ENCODE results near the gene FGL2.
"Not testable (repeated sequence)": the region's sequence is repeated elsewhere in the genome, so short reads cannot be mapped to it uniquely, and the experiment has no call there.

FGL2 gene

GRCh38 chr7:77157446-77157845, 42.2 kb downstream of the FGL2 start:
- Histone ChIP-seq H3K9me3 (ENCODE audit: control insufficient read depth, low read length) (no peaks in the 10 kb centered on the region), H3K4me1 (ENCODE audit: control insufficient read depth, insufficient read depth, low read length) (no peaks in the 10 kb centered on the region), H3K4me3 (ENCODE audit: insufficient read depth, low read depth, low read length) (no peak overlapping the region), H3K36me3 (ENCODE audit: control insufficient read depth, insufficient read depth, low read length) (no peaks in the 10 kb centered on the region), H3K27ac (ENCODE audit: insufficient read depth, low read depth, low read length, poor library complexity, severe bottlenecking) (no peak overlapping the region), H3K27me3 (ENCODE audit: control insufficient read depth, insufficient read depth, low read length, poor library complexity, severe bottlenecking) (no peaks in the 10 kb centered on the region)
- WGBS, 2 experiments = 80 to 88% methylated on average over 1 of the region's 1 CpG

- H3K27ac ChIP-seq (ENCODE audit: insufficient read depth, low read depth, low read length, poor library complexity, severe bottlenecking); H3K27me3 ChIP-seq (ENCODE audit: control insufficient read depth, insufficient read depth, low read length, poor library complexity, severe bottlenecking); H3K4me3 ChIP-seq (ENCODE audit: insufficient read depth, low read depth, low read length); H3K36me3 ChIP-seq (ENCODE audit: control insufficient read depth, insufficient read depth, low read length); H3K9me3 ChIP-seq (ENCODE audit: control insufficient read depth, low read length); H3K4me1 ChIP-seq (ENCODE audit: control insufficient read depth, insufficient read depth, low read length): not testable (repeated sequence)
- no CpG with 5 or more reads among the region's 1 CpG for WGBS, 2 experiments
Measured at GRCh38 chr7:77157034-77157433, 42.6 kb downstream of the FGL2 start.

GRCh38 chr7:77155601-77156377, 43.8 kb downstream of the FGL2 start:
- H3K27ac ChIP-seq (ENCODE audit: insufficient read depth, low read depth, low read length, poor library complexity, severe bottlenecking); H3K36me3 ChIP-seq (ENCODE audit: control insufficient read depth, insufficient read depth, low read length); H3K27me3 ChIP-seq (ENCODE audit: control insufficient read depth, insufficient read depth, low read length, poor library complexity, severe bottlenecking); H3K4me1 ChIP-seq (ENCODE audit: control insufficient read depth, insufficient read depth, low read length); H3K4me3 ChIP-seq (ENCODE audit: insufficient read depth, low read depth, low read length); H3K9me3 ChIP-seq (ENCODE audit: control insufficient read depth, low read length): not testable (repeated sequence)
- WGBS, 2 experiments = 92 to 97% methylated on average over 2 to 4 of the region's 5 CpGs

GRCh38 chr7:77154917-77155464, 44.6 kb downstream of the FGL2 start:
- H3K27ac ChIP-seq (ENCODE audit: insufficient read depth, low read depth, low read length, poor library complexity, severe bottlenecking) = peak overlapping the region; percentile 6
- H3K9me3 ChIP-seq (ENCODE audit: control insufficient read depth, low read length); H3K4me3 ChIP-seq (ENCODE audit: insufficient read depth, low read depth, low read length); H3K4me1 ChIP-seq (ENCODE audit: control insufficient read depth, insufficient read depth, low read length); H3K36me3 ChIP-seq (ENCODE audit: control insufficient read depth, insufficient read depth, low read length); H3K27me3 ChIP-seq (ENCODE audit: control insufficient read depth, insufficient read depth, low read length, poor library complexity, severe bottlenecking): not testable (repeated sequence)
- WGBS, 2 experiments = 87 to 96% methylated on average over 1 to 2 of the region's 3 CpGs

- not testable (repeated sequence) for H3K9me3 ChIP-seq (ENCODE audit: control insufficient read depth, low read length); H3K36me3 ChIP-seq (ENCODE audit: control insufficient read depth, insufficient read depth, low read length); H3K4me1 ChIP-seq (ENCODE audit: control insufficient read depth, insufficient read depth, low read length); H3K4me3 ChIP-seq (ENCODE audit: insufficient read depth, low read depth, low read length); H3K27me3 ChIP-seq (ENCODE audit: control insufficient read depth, insufficient read depth, low read length, poor library complexity, severe bottlenecking); H3K27ac ChIP-seq (ENCODE audit: insufficient read depth, low read depth, low read length, poor library complexity, severe bottlenecking)
Measured at GRCh38 chr7:77152232-77152631, 47.4 kb downstream of the FGL2 start.
